SIG-M5 treated with dmso at 0.1 percent for 504 hours (cell line): ENCODE measurements around the gene ULK1.
"Not testable (repeated sequence)": the region's sequence is repeated elsewhere in the genome, so short reads cannot be mapped to it uniquely, and the experiment has no call there.

Experiments used
- DNase-seq: peaks from one replicate; lab custom pipeline; 2025; ENCODE audit not compliant: unreplicated experiment; lab: John Stamatoyannopoulos, UW

Gene ULK1

DNA sequence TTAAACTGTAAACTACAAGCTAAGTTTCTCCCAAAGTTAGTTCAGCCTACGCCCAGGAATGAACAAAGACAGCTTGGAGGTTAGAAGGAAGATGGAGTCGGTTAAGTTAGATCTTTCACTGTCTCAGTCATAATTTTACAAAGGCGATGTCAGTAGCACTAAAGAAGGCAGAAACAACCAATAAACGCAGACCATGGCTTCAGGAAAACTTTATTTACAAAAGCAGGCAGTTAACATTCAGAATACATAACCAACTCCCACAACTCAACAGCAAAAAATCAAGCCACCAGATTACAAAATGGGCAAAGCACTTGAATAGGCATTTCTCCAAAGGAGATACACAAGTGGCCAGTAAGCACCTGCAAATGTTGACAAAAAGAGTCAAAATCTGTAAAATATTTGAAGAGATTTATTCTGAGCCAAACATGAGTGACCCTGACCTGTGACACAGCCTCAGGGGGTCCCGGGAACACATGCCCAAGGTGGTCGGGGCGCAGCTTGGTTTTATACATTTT, 8.8 kb upstream of the ULK1 start:
- DNase-seq = no peak

- not testable (repeated sequence) for DNase-seq
Measured at GRCh38 chr12:131891722-131892121, 2.7 kb upstream of the ULK1 start.

- DNase-seq = no peak
Measured at GRCh38 chr12:131892711-131893604, 1.5 kb upstream of the ULK1 start.

GRCh38 chr12:131893605-131894312, 663 bp upstream of the ULK1 start:
- DNase-seq = no peak

- DNase-seq = no peak
Measured at GRCh38 chr12:131894981-131895639, 688 bp downstream of the ULK1 start.

DNA sequence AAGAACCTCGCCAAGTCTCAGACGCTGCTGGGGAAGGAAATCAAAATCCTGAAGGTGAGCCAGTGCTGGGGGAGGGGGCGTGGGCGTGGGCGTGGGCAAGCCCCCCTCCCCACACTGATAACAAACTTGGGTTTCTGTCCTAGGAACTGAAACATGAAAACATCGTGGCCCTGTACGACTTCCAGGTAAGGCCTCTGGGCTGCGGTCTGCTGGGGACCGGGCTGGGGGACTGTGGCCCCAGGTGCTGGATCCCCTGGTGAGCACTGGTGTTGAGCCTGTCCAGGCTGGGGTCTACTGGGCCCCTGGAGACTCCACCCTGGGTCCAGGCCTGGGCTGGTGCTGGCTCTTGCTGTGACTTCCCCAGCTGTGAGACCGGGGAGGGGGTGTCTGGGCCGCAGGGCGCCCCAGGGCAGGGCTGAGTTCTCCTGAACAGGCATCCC, 1.2 kb downstream of the ULK1 start:
- DNase-seq = no peak

DNA sequence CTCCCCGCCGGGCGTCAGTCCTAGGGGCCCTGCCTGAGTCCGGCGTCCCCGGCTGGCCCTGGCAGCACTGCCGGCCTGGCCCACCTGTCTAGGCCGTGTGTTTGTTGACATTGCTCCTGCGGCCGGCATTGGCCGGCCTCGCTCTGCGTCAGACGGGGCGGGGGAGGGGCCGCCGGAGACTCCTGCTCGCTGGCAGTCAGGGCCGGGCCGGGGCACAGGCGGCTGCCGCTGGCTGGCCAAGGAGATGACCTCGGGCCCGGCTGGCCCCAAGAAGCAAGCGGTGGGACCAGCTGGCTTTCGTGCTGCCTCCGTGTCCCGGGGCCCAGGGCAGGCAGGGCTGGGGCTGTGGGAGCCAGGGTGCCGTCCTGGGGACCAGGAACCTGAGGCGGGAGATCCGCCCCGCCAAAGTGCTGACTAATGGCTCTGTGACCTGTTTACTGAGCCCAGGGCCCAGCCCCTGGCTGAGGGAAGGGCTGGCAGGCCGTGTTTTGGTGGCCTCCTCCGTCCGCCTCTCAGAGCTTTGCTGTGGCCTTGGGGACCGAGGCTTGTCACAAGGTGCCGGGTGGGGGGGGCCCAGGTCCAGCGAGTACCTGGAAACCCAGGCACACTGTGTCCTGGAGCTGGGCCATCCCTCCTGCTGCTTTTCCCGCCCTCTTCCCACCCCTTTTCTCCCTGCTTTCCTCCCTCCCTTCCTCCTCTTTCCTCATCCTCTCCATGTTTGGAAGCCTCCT, 1.8 kb downstream of the ULK1 start:
- peak; percentile 42 for DNase-seq

DNA sequence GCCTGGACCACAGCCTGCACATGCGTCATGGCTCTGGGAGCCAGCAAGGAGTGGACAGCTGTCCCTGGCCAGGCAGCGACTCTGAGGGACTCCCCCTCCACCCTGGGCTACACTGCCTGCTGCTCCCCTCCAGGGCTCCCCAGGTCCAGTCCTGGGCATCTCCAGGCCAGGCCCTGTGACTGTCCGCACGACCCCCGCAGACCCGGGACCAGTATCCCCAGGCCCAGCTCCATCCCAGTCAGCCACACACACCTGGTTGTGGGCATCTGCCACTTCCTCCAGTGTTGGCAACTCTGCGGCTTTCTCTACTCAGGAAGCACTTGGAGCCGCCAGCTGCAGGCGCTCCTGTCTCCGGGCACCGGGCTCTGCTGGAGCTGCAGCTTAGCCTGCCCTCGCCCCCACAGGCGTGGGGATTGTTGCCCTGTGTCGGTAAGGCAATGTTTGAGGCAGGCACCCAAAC, 2.4 kb downstream of the ULK1 start:
- DNase-seq = no peak

DNA sequence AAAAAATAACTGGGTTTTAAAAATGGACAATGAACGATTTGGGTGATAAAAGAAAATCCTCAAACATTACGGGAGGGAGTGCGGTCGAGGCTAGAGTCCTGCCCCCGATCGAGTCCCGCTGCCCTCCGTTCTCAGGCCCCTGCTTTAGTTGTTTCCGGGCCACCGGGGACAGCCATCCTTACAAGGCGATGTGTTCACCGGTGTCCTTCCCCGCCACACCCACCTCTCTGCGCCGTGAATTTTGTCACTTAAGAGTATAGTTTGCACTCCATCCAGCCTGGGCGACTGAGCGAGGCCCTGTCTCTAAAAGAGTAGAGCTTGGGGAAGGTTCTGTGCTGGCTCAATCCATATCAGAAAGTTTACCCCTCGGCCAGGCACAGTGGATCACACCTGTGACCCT, 2.9 kb downstream of the ULK1 start:
- no peak for DNase-seq

- no peak for DNase-seq
Measured at GRCh38 chr12:131897875-131898274, 3.5 kb downstream of the ULK1 start.

DNA sequence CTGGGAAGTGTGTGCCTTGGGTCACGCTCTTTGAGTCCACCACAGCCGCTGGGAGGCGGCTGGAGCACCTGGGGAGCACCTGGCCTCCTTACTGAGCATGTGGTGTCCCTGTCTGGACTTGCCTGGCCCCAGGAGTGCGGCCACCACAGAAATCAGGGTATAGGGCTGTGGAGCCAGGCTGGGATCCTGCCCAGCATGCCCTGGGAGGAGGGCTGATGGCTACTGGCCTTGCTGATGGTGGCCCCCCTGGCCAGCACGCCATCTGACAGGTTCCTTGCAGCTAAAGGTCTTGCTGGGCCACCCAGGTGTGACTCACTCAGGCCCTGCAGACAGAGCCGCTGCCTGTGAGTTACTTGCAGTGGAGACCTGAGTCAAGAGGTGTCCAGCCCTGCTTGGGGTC, 6.0 kb downstream of the ULK1 start:
- no peak for DNase-seq

DNA sequence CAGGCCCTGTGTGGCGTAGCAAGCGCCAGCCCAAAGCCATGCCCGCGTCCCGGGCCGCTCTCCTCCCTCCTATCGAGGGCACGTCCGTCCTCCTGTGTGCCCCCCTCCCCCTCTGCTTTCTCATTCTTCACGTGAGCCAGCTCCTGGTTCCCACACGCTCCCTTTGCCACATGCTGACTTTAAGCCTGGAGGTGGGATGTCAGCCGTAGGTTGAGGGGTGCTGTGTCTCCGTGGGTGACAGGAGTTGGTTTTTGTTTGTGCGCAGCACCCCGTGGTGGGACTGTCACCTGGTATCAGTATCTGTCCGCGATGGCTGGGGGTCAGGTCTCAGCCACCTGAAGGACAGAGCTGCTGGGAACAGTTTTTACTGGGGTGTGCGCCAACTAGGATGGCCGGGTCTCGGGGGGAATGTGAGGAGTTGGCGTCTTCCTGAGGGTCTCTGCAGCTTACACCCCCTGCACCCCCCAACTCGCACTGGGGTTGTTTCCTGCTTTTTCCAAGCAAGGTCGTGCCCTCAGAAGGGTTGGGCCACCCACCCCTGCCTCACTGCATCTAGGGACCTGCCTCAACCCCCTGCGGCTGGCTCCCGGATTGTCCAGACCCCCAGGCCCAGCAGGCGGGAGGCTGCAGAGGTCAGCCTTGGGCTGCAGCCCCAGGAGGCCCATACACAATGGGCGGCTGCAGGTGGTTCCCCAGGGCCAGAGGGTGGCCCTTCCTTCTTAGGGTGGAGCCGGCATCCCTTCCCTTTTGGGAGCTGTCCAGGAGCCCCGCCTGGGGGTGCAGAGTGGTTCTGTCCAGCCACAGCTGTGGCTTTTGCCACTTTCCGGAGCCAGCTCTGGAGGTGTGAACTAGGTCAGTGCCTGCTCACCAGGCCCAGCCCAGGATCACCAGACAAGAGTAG, 7.3 kb downstream of the ULK1 start:
- no peak for DNase-seq

DNA sequence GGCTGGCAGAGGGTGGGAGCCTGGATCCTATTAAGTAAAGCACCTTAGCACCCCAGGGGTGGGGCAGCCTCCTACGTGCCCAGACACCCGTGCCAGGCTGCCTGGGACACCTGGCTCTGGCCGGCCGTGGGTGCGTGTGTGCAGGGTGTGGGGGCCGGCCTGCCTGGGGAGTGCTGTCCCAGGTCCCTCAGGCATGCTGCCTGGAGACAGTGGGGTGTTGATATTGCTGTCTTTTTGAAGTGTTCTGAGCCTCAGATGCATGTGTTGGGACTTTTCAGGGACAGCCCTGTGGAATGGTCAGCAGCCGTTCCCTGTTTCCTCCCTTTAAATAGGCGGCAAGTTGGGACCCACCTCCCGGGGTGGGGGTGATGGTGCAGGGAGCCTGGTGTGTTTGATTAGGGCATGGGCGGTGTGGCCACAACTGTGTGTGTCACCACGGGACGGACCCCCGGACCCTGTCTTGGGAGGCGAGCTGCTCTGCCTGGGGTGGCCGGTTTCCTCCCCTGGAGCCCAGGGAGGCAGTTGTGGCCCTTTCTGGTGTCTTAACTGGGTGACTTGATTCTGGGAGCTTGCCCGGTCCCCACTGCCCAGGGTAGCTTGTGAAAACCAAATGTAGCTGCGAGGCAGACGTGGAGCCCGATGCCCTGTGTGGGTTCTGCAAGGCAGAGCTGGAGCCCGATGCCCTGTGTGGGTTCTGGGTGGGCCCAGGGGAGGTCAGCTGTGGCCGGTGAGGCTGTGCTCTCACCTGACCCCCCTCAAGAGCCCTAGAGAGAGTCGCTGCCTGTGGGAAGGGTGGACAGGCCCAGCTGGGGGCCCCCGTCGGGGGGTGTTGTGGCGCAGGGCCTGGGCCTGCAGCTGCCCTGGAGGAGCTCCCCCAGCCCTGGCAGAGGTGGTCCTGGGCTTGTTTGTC, 8.2 kb downstream of the ULK1 start:
- no peak for DNase-seq

DNA sequence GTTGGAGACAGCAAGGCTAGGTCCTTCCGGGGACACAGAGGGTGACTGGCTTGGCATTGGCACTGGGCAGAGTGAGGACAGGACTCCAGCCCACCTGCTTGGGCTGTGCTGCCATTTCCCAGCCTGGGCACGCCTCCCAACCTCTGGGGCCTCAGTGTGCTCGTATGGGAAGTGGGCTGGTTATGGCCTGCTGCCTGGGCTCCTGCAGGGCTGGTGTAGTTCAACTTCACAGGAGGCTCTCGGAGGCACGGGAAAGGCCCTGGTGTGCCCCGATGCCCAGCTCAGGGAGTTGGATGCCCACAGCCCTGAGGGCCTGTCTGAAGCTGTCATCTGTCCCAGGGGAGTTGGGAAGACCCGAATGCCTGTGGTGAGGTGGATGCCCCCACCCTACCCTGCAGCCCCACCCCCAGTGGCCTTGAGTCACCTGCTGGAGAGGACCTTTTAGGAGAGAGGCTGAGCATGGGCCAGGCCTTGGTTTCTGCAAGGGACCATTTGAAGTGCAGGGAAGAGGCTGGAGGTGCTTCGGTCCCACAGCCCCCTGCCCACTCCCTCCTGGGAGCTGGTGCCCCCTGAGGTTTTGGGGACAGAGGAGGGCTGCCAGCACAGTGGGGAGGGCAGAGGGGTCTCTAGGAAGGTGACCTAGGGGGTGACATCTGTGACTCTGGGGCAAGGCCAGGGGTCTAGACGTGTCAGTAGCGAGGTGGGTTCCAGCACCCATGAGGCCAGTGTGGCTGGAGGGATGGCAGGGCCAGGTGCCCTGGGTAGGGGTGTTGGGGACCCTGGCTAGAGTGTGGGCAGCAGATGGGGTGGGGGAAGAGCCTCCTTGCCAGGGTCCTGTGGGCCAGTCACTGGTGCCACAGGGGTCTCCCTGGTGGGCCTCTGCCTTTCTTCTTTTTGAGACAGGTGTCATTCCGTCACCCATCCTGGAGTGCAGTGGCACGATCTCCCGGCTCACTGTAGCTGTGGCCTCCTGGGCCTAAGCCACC, 9.1 kb downstream of the ULK1 start:
- no peak for DNase-seq

DNA sequence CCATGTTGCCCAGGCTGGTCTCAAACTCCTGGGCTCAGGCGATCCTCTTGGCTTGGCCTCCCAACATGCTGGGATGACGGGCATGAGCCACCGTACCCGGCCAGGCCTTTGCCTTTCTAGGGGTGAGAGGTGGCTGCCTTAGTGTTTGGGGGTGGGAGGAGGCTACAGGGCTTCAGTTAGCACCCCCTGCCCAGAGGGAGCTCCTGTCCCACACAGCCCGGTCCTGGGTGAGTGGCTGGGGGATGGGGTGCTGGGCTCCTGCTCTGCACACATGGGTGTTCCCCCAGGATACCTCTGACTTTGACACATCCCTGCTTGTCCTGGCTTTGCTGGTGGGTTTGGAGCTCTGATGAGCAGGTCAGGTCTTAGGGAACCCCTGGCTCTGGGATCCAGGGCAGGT, 9.9 kb downstream of the ULK1 start:
- no peak for DNase-seq

GRCh38 chr12:131905081-131905629, 10.7 kb downstream of the ULK1 start:
- DNase-seq = no peak

GRCh38 chr12:131905630-131906091, 11.2 kb downstream of the ULK1 start:
- DNase-seq = no peak
